ENCODE data around the gene MACROD2. TPM values are rescaled to one million over a fixed set of nuclear protein-coding genes. Genes with fewer than 3 reads are reported as not detected.

The MACROD2 gene
- total RNA-seq, 1 experiment from 2014 or later = 3.7 TPM

DNA sequence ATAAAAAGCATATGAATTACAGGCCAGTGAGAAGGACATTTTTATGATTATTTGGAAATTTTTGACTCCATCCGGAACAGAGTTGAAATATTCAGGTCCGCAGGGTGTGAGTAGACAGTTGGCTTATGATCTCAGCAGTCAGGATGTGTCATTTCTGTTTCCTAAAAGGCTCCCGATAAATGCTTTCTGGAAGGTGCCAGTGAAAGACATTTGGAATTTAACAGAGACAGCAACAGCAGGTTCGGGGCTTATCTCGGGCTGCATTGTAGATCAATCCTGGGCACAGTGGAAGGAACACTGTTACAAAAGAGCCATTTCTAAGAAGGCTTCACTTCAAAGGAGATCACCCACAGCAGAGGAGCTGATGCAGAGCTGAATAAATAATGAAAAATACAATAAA, 1643.5 kb downstream of the MACROD2 start:
- ChIA-PET RAD21 (ENCODE audit: low non-redundant PET in 1 of 2, low total read pairs in 2 of 2, uncharacterized antibody in 2 of 2, unreplicated experiment in 2 of 2) (no interaction called here), CTCF (no interaction called here), POLR2A (no interaction called here)
- ATAC-seq (no peak), DNase-seq (ENCODE audit: low read depth, low spot score) (no peak)
- no peaks in the 10 kb centered on the region for H4K20me1 ChIP-seq (ENCODE audit: insufficient read depth)
- no peaks in the 10 kb centered on the region for H3K36me3 ChIP-seq (ENCODE audit: control insufficient read depth in 1 of 2, insufficient read depth in 2 of 2, low read length in 2 of 2)
- TF ChIP-seq ZFX (IDR thresholded peaks at IDR 0.05) = no peak
- no peak for TF ChIP-seq SIN3A (IDR thresholded peaks at IDR 0.05; ENCODE audit: low read depth)
- TF ChIP-seq, protein P1, sequence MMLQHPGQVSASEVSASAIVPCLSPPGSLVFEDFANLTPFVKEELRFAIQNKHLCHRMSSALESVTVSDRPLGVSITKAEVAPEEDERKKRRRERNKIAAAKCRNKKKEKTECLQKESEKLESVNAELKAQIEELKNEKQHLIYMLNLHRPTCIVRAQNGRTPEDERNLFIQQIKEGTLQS (IDR thresholded peaks at IDR 0.05) = no peak
- no peak for TF ChIP-seq ZNF274 (IDR thresholded peaks at IDR 0.05; ENCODE audit: low read depth, low read length)
- TF ChIP-seq, protein P2, sequence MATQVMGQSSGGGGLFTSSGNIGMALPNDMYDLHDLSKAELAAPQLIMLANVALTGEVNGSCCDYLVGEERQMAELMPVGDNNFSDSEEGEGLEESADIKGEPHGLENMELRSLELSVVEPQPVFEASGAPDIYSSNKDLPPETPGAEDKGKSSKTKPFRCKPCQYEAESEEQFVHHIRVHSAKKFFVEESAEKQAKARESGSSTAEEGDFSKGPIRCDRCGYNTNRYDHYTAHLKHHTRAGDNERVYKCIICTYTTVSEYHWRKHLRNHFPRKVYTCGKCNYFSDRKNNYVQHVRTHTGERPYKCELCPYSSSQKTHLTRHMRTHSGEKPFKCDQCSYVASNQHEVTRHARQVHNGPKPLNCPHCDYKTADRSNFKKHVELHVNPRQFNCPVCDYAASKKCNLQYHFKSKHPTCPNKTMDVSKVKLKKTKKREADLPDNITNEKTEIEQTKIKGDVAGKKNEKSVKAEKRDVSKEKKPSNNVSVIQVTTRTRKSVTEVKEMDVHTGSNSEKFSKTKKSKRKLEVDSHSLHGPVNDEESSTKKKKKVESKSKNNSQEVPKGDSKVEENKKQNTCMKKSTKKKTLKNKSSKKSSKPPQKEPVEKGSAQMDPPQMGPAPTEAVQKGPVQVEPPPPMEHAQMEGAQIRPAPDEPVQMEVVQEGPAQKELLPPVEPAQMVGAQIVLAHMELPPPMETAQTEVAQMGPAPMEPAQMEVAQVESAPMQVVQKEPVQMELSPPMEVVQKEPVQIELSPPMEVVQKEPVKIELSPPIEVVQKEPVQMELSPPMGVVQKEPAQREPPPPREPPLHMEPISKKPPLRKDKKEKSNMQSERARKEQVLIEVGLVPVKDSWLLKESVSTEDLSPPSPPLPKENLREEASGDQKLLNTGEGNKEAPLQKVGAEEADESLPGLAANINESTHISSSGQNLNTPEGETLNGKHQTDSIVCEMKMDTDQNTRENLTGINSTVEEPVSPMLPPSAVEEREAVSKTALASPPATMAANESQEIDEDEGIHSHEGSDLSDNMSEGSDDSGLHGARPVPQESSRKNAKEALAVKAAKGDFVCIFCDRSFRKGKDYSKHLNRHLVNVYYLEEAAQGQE (IDR thresholded peaks at IDR 0.05; ENCODE audit: low read depth) = no peak
- TF ChIP-seq EZH2 (IDR thresholded peaks at IDR 0.05) = no peak
- no peak for TF ChIP-seq SP1 (IDR thresholded peaks at IDR 0.05; ENCODE audit: low read depth)
- no peak for TF ChIP-seq EGR1 (IDR thresholded peaks at IDR 0.05; ENCODE audit: low read depth)
- TF ChIP-seq FOSL1 (IDR thresholded peaks at IDR 0.05; ENCODE audit: low read depth) = no peak
- TF ChIP-seq SRF (IDR thresholded peaks at IDR 0.05; ENCODE audit: low read depth) = no peak
- no peak for TF ChIP-seq CBX3 (IDR thresholded peaks at IDR 0.05; ENCODE audit: low read depth)
- no peak for TF ChIP-seq POLR2A (IDR thresholded peaks at IDR 0.05; ENCODE audit: borderline replicate concordance, extremely low read depth, insufficient read depth, insufficient read length)
- TF ChIP-seq ELF1 (IDR thresholded peaks at IDR 0.05; ENCODE audit: borderline replicate concordance, low read depth) = no peak
- no peak for TF ChIP-seq CTCF (IDR thresholded peaks at IDR 0.05 in 2 of 3, conservative IDR thresholded peaks at IDR 0.05 in 1 of 3; ENCODE audit: borderline replicate concordance in 1 of 3, insufficient read depth in 1 of 3, low read depth in 2 of 3, low read length in 2 of 3)
- TF ChIP-seq POLR2AphosphoS5 (IDR thresholded peaks at IDR 0.05; ENCODE audit: low read depth, low read length) = no peak
- TF ChIP-seq JUND (IDR thresholded peaks at IDR 0.05) = no peak
- intact Hi-C loops (cut with micrococcal nuclease) = no loop called here
- no peak overlapping the region for H3K27ac ChIP-seq (ENCODE audit: low read depth, low read length)
- no TSS peak for BruUV-seq (replicated peaks)
- no peak overlapping the region for H3K9ac ChIP-seq (ENCODE audit: low read length)
- no peaks in the 10 kb centered on the region for H3K79me2 ChIP-seq (ENCODE audit: insufficient read depth, low read length)
- no peaks in the 10 kb centered on the region for H3K27me3 ChIP-seq (ENCODE audit: insufficient read depth, low read length)
- H3K9me3 ChIP-seq (ENCODE audit: control insufficient read depth in 1 of 2, insufficient read depth in 1 of 2, low read depth in 1 of 2, low read length in 2 of 2) = peaks cover 0 to 16% of the 10 kb centered on the region in 2 experiments; a peak in 2 of 4 replicates
- no peak overlapping the region for H2AFZ ChIP-seq (ENCODE audit: low read depth, low read length, poor library complexity, severe bottlenecking)
- H3K4me3 ChIP-seq (replicated peaks in 1 of 2; ENCODE audit: low read depth in 1 of 2, low read length in 2 of 2) = no peak overlapping the region
- no peak overlapping the region for H3K4me2 ChIP-seq (ENCODE audit: low read length)
- H3K4me1 ChIP-seq (ENCODE audit: control insufficient read depth in 1 of 2, insufficient read depth in 2 of 2, low read length in 2 of 2) = no peaks in the 10 kb centered on the region
- H3K9me2 ChIP-seq (ENCODE audit: insufficient read depth) = no peaks in the 10 kb centered on the region

Data from HCT116 (cell line).